NCI-H2227 treated with DMSO at 0.1 percent for 48 hours (cell line): Measurements from ENCODE around the gene ZFTA.

ENCODE experiments used
- DNase-seq: peaks from one replicate; lab custom pipeline; 2025; lab: John Stamatoyannopoulos, UW

ZFTA gene

GRCh38 chr11:63749624-63750023, 19.0 kb downstream of the ZFTA start:
- DNase-seq: no peak

DNA sequence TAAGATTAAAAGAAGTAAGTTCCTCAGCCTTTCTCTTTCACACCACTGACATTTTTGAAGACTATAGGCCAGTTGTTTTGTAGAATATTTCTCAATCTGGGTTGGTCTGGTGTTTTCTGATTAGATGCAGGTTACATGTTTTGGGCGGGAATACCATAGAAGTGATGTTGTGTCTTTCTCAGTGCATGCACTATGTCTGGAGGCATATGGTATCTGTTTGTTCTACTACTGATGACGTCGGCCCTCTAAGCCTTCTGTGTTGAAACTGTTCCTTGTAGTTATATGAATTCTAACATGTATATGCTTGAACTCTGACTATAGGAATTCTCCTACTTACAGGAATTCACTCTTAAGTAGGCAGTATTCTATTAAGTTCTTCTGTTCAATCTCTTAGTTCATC, 21.6 kb downstream of the ZFTA start:
- no peak for DNase-seq

- no peak for DNase-seq
Measured at GRCh38 chr11:63745304-63746170, 23.0 kb downstream of the ZFTA start.

- peak; percentile 79 for DNase-seq
Measured at GRCh38 chr11:63738720-63739360, 29.7 kb downstream of the ZFTA start.

DNA sequence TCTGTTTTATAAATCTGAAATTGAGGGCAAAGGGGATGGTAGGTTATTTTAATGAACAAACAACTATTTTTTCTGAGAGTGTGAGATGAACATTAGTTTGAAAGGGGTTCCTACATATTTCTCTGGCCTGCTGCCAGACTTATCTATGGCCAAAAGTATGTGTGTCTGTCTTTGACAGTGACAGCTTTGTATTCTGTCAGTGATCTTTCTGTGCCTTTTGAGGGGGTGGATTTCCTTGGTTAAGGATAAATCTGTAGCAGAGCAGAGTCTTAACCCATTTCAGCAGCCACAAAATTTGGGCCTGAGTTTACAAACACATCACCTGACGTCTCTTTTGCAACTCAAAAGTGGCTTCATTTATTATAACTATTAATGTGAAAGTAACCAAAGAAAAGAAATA, 30.9 kb downstream of the ZFTA start:
- DNase-seq: no peak

GRCh38 chr11:63736864-63737263, 31.7 kb downstream of the ZFTA start:
- no peak for DNase-seq

DNA sequence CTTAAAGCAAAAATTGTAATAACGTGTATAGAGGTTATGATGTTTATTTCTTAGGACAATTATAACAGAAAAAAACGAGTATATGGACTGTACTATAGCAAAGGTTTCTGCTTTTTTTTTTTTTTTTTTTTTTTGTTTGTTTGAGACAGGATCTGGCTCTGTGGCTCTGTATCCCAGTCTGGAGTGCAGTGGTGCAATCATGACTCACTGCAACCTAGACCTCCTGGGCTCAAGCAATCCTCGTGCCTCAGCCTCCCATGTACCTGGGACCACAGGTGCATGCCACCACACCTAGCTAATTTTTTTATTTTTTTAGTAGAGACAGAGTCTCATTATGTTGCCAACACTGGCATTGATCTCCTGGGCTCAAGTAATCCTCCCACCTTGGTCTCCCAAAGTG, 39.2 kb downstream of the ZFTA start:
- DNase-seq: no peak

- DNase-seq: no peak
Measured at GRCh38 chr11:63720611-63721010, 48.0 kb downstream of the ZFTA start.

DNA sequence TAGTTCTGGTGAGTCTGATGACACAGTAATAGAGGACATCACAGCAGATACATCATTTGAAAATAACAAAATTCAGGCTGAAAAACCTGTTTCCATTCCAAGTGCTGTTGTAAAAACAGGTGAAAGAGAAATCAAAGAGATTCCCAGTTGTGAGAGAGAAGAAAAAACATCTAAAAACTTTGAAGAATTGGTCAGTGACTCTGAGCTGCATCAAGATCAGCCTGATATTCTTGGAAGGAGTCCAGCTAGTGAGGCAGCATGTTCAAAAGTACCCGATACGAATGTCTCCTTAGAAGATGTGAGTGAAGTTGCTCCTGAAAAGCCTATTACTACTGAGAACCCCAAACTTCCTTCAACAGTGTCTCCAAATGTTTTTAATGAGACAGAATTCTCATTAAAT, 48.6 kb downstream of the ZFTA start:
- DNase-seq: no peak

- DNase-seq: no peak
Measured at GRCh38 chr11:63719001-63719400, 49.6 kb downstream of the ZFTA start.
